ENCODE measurements around the gene SMIM27.
"Not testable (repeated sequence)": the region's sequence is repeated elsewhere in the genome, so short reads cannot be mapped to it uniquely, and the experiment has no call there.

Gene SMIM27

GRCh38 chr9:32558408-32558934 lies 6.3 kb downstream of the SMIM27 start:
- DNase-seq: no peak

GRCh38 chr9:32565967-32566366 lies 13.8 kb downstream of the SMIM27 start:
- no peak for DNase-seq

GRCh38 chr9:32566770-32567169 lies 14.6 kb downstream of the SMIM27 start:
- DNase-seq: no peak

- DNase-seq: no peak
Observed at GRCh38 chr9:32570262-32570661, 18.1 kb downstream of the SMIM27 start.

GRCh38 chr9:32571969-32572899 lies 20.1 kb downstream of the SMIM27 start:
- DNase-seq: no peak

GRCh38 chr9:32572900-32573523 lies 20.9 kb downstream of the SMIM27 start, which contains the start of gene NDUFB6:
Gene NDUFB6, minus strand, starts transcription at chr9:32573159. Its CDS starts 99 bp downstream, at chr9:32573060.
- DNase-seq: peak; percentile 76

- no peak for DNase-seq
Observed at GRCh38 chr9:32573821-32574220, 21.7 kb downstream of the SMIM27 start.

- no peak for DNase-seq
Observed at GRCh38 chr9:32574858-32575257, 22.7 kb downstream of the SMIM27 start.

GRCh38 chr9:32577316-32577715 lies 25.2 kb downstream of the SMIM27 start:
- DNase-seq: no peak

GRCh38 chr9:32578976-32579375 lies 26.8 kb downstream of the SMIM27 start:
- no peak for DNase-seq

- peak; percentile 16 for DNase-seq
Observed at GRCh38 chr9:32579706-32580331, 27.7 kb downstream of the SMIM27 start.

- no peak for DNase-seq
Observed at GRCh38 chr9:32580631-32581300, 28.6 kb downstream of the SMIM27 start.

- DNase-seq: peak; percentile 18
Observed at GRCh38 chr9:32581512-32582143, 29.5 kb downstream of the SMIM27 start.

GRCh38 chr9:32584784-32585183 lies 32.7 kb downstream of the SMIM27 start:
- no peak for DNase-seq

- DNase-seq: no peak
Observed at GRCh38 chr9:32587901-32588300, 35.8 kb downstream of the SMIM27 start.

- peak; percentile 12 for DNase-seq
Observed at GRCh38 chr9:32589083-32589723, 37.1 kb downstream of the SMIM27 start.

- DNase-seq: no peak
Observed at GRCh38 chr9:32590476-32590875, 38.3 kb downstream of the SMIM27 start.

GRCh38 chr9:32590898-32591297 lies 38.8 kb downstream of the SMIM27 start:
- no peak for DNase-seq

- no peak for DNase-seq
Observed at GRCh38 chr9:32596096-32596865, 44.2 kb downstream of the SMIM27 start.

GRCh38 chr9:32596936-32597335 lies 44.8 kb downstream of the SMIM27 start:
- no peak for DNase-seq

- DNase-seq: not testable (repeated sequence)
Observed at GRCh38 chr9:32599021-32599420, 46.9 kb downstream of the SMIM27 start.
